Left kidney (tissue), 2 donors: ENCODE measurements around the gene SEMA3B. TPM values are rescaled to one million over a fixed set of nuclear protein-coding genes. Genes with fewer than 3 reads are reported as not detected.
"Not testable (repeated sequence)": the region's sequence is repeated elsewhere in the genome, so short reads cannot be mapped to it uniquely, and the experiment has no call there.

Experiments
- DNase-seq: peaks from one replicate; pipeline ENCODE4 v3.0.0-alpha.2; 2013
- polyA plus RNA-seq: library from polyadenylated mRNA; unstranded; fragments of 120-200 nt; gene quantifications from one replicate; pipeline ENCODE4 v1.2.1, GENCODE V29; 2013; ENCODE audit not compliant: insufficient read length

The SEMA3B gene
- polyA plus RNA-seq, 1 donor: 78.6 TPM

DNA sequence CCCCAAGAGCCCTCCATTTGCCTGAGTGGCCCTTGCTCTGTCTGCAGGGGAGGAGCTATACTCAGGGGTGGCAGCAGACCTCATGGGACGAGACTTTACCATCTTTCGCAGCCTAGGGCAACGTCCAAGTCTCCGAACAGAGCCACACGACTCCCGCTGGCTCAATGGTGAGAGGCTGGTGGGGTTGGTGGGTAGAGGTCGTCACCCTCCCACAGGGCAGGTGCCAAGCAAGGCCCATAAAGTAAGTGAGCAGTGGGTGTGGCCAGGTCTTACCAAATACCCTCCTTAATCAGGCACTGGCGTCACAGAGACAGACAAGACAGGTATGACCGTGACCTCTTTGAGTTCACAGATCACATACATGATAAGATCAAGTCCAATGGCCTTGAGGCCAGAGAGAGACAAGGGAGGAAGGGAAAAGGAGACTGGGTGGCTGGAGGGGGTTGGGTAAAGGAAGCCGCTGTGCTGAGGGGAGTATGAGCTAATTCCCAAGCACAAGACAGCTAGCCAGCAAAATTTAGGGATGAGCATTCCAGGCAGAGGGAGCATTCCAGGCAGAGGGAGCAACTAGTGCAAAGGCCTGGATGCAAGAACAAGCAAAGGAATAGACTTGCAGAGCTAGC, 2.5 kb downstream of the SEMA3B start:
- DNase-seq: no peak

DNA sequence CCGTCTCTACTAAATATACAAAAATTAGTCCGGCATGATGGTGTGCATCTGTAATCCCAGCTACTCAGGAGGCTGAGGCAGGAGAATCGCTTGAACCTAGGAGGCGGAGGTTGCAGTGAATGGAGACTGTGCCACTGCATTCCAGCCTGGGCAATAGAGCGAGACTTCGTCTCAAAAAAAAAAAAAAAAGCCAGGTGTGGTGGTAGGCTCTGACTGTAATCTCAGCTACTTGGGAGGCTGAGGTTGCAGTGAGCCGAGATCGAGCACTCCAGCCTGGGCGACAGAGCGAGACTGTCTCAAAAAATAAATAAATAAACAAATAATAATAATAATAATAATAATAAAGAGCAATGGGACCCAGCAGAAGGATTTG, 3.6 kb downstream of the SEMA3B start:
- not testable (repeated sequence) for DNase-seq

DNA sequence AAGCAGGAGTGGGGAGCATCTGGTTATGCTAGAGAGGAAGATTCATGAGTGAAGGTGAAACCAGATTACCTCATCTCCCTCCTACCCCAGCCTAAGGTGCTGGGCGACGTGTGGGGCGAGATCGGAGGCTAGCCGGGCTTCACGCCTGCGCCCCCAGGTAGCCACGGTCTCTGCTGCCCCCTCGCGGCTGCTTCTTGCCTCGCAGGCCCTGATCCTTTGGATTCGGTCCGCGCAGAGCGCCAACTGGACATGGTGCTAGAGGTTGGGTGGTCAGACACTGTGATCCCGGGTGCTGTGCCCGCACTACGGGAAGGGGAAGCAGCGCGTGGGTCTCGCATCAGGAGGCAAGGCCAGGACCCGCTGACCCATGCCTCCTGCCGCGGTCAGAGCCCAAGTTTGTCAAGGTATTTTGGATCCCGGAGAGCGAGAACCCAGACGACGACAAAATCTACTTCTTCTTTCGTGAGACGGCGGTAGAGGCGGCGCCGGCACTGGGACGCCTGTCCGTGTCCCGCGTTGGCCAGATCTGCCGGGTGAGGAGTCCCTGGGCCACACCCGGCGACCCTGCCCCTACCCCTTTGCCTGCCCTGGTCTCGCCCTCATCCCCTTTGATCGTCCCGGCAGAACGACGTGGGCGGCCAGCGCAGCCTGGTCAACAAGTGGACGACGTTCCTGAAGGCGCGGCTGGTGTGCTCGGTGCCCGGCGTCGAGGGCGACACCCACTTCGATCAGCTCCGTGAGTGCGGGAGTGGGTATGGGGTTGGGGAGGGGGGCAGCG, 4.2 kb downstream of the SEMA3B start:
- DNase-seq: peak; percentile 84

DNA sequence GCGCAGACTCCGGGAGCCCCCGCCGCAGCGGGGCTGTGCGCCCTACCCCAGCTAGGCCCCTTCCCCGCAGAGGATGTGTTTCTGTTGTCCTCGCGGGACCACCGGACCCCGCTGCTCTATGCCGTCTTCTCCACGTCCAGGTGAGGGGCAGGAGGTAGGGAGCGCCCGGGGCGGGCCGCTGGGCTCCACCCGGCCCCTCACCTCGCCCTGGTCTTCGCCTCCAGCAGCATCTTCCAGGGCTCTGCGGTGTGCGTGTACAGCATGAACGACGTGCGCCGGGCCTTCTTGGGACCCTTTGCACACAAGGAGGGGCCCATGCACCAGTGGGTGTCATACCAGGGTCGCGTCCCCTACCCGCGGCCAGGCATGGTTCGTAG, 4.7 kb downstream of the SEMA3B start:
- DNase-seq: no peak

DNA sequence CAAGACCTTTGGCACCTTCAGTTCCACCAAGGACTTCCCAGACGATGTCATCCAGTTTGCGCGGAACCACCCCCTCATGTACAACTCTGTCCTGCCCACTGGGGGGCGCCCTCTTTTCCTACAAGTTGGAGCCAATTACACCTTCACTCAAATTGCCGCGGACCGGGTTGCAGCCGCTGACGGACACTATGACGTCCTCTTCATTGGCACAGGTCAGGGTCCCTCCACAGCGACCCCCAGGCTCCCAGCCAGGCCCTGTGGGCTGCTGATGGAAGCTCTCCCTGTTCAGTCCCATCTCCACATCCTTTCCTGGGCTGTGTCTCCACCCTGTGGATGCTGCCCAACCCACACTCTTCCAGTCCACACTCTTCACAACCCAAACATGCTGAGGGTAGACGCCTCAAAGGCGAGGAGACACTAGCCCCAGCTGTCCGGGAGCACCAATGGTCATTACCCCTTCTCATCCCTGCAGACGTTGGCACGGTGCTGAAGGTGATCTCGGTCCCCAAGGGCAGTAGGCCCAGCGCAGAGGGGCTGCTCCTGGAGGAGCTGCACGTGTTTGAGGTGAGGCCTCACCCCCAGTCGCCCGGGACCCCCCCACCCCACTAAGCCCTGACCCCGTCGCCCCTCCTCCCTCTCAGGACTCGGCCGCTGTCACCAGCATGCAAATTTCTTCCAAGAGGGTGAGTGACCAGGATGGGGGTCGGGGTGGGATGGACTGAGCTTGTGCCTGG, 5.6 kb downstream of the SEMA3B start:
- DNase-seq: no peak

DNA sequence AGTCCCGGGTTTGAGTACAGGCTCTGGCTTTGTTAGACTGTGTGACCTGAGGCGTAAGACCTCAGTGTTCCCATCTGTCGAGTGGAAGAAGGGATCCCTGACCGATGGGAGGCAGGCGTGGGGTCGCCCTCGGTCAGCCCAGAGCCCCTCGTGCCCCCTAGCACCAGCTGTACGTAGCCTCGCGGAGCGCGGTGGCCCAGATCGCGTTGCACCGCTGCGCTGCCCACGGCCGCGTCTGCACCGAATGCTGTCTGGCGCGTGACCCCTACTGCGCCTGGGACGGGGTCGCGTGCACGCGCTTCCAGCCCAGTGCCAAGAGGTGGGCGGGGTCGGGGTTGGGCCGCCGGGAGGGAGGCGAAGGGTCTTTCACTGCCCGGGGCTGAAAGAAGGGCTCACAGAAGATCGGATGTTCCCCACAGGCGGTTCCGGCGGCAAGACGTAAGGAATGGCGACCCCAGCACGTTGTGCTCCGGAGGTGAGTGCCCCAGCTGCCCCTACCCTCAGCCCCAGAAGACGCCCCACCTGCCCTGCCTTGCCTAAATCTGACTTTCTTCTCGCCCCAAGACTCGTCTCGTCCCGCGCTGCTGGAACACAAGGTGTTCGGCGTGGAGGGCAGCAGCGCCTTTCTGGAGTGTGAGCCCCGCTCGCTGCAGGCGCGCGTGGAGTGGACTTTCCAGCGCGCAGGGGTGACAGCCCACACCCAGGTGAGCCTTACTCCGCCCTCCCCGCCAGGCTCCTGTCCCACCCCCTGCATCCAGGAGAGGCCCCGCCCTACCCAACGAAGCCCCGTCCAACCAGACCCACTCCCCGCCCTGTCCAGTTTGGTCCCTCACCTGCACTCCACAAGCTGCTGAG, 6.4 kb downstream of the SEMA3B start:
- no peak for DNase-seq

DNA sequence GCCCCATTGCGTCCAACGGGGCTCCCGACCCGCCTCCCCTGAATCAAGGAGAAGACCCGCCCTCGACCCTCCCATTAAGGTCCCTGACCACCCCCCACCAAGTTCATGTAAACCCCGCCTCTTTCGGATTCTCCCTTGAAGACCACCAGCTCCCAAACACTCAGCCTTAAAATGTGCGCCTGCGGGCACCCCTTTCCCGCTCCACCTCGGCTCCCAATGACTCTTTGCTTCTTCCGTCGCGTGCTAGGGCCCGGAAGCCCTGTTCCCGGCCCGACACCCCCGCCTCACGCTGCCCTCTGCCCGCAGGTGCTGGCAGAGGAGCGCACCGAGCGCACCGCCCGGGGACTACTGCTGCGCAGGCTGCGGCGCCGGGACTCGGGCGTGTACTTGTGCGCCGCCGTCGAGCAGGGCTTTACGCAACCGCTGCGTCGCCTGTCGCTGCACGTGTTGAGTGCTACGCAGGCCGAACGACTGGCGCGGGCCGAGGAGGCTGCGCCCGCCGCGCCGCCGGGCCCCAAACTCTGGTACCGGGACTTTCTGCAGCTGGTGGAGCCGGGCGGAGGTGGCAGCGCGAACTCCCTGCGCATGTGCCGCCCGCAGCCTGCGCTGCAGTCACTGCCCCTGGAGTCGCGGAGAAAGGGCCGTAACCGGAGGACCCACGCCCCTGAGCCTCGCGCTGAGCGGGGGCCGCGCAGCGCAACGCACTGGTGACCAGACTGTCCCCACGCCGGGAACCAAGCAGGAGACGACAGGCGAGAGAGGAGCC, 7.2 kb downstream of the SEMA3B start:
- DNase-seq: no peak

DNA sequence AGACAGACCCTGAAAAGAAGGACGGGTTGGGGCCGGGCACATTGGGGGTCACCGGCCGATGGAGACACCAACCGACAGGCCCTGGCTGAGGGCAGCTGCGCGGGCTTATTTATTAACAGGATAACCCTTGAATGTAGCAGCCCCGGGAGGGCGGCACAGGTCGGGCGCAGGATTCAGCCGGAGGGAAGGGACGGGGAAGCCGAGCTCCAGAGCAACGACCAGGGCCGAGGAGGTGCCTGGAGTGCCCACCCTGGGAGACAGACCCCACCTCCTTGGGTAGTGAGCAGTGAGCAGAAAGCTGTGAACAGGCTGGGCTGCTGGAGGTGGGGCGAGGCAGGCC, 7.8 kb downstream of the SEMA3B start:
- DNase-seq: no peak

DNA sequence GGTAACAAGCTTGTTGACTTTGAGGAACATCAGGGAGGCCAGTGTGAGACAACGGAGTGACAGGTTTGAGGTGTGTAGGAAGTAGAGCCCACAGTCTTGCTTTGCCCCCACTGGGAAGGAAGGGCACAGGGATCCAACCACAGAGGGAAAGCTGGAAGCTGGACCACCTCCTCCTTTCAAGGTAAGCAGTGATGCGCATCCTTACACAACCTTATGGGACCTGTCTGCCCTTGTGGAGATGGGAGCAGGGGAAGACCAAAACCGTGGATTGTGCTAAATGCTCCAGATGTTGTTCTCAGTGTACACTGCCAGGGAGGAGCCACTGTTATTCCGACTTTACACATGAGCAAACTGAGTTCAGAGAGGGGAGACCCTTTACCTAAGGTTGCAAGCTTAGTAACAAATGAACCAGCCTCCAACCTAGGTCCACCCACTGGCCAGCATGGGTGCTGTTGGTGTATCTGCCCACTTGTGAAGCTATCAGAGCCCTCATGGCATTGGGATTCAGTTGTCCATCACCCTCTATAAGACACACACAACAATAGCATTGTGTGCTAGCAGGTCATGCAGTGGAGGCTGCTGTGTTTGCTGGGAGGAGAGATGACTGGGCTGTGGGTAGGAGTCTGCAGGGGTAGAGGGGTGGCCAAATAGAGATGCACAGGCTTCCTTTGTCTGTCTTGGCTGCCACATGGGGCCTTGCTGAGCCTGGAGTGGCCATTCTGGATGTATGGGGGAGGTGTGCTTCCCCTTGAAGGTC, 9.4 kb downstream of the SEMA3B start:
- no peak for DNase-seq

DNA sequence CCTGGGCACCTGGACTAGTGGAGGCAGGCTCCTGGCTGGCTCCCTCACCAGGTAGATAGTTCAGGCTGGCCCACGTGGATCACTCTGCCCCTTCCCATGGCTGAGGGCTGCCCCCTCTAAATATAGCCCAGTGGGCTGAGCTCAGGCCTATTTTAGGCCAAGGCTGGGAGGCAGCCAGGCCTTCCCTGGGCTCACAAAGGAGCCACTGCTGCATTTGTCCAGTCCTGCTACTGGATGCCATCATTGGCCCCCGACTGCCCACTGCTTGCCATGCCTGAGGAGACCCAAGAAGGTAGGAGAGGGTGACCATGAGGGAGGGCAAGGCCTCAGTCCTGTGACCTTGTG, 9.9 kb downstream of the SEMA3B start, which contains the start of gene LSMEM2:
Gene LSMEM2 (plus strand): TSS at position 208 of the 345 bp plus-strand sequence. CDS start 27 bp downstream, at position 235.
- DNase-seq: no peak

DNA sequence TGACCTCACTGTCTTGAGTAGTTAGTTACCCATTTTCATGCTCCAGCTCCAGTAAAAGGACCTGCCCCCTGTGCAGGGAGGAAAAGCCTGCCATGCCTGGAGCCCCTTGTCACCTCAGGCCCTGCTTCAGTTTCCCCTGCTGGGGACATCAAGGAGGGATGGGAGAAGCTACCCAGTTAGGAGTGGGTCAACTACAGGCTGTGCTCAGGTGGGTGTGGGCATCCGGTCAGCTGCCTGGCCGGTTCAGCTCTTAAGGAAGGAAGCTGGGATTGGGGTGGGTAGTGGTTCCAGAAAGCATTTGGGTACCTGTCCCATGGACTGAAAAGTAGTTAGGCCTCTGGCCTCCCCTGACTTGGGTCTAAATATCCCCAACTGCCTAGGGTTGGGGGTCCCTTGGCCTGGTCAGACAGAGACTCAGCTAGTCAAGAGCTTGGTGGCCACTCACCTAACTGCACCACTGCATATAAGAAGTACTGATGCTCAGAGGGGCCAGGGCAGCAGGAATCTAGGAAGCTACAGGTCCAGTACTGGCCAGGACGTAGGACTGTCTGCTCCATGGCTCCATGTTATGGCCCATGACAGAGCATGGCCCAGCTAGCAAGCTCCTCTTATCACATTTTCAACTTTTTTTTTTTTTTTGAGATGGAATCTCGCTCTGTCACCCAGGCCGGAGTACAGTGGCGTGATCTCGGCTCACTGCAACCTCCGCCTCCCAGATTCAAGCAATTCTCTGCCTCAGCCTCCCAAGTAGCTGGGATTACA, 10.5 kb downstream of the SEMA3B start:
- DNase-seq: no peak

DNA sequence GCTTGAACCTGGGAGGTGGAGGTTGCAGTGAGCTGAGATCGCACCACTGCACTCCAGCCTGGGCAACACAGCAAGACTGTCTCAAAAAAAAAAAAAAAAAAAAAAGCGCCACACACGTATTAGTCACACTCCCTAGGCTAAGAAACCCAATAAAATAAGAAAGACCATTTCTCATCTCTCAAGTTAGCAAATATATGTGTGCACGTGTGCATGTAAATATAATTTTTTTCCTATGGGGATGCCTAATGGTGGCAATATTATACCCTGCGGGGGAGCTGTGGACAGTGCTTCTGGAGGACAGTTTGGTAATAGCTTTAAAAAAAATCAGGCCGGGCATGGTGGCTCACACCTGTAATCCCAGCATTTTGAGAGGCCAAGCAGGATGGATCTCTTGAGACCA, 15.2 kb downstream of the SEMA3B start:
- not testable (repeated sequence) for DNase-seq

DNA sequence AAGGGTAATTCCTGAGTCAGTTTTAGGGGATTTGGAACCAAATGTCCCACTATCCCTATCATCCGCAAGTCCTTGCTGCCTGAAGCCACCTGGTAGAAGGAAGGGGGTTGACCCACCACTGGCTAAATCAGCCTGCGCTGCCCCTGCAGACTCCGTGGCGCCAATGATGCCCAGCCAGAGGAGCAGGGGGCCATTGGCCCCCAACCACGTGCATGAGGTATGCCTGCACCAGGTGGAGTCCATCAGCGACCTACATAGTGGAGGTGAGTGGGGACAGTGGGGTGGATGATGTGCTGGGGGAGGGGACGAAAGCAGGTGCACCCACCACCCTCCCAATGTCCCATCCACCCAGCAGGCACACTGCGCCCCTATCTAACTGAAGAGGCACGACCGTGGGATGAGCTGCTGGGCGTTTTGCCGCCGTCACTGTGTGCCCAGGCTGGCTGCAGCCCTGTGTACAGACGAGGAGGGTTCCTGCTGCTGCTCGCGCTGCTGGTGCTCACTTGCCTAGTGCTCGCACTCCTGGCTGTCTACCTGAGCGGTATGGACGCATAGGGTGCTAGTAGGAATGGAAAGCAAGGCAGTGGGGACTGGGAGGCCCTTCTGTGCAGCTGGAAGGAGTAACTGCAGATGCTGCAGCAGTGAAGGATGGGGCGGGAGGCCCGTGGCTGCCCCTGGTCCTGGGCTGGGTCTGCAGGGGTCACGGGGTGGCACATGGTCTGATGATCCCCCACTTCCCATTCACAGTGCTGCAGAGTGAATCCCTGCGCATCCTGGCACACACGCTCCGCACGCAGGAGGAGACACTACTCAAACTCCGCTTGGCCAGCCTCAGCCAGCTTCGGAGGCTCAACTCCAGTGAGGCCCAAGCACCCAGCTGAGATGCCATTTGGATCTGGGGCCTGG, 17.6 kb downstream of the SEMA3B start:
- DNase-seq: no peak

DNA sequence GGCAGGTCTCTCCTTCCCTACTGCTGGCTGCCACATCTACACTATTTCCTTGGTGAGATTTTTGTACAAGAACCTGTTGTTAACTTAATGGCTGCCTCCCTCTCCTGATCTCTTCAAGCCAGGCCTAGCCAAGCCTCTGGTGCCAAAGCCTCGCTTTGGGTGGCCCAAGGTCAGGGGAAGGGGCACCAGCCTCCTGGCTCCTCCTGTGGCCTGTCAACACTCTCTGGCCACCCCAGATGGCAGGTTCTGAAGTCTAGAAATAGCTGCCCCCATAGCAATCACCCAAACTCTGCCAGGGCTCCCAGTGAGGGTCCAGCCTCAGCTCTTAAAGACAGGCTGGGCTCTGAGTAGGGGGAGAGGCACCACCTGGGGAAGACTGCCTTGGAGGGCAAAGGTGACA, 18.3 kb downstream of the SEMA3B start:
- no peak for DNase-seq

DNA sequence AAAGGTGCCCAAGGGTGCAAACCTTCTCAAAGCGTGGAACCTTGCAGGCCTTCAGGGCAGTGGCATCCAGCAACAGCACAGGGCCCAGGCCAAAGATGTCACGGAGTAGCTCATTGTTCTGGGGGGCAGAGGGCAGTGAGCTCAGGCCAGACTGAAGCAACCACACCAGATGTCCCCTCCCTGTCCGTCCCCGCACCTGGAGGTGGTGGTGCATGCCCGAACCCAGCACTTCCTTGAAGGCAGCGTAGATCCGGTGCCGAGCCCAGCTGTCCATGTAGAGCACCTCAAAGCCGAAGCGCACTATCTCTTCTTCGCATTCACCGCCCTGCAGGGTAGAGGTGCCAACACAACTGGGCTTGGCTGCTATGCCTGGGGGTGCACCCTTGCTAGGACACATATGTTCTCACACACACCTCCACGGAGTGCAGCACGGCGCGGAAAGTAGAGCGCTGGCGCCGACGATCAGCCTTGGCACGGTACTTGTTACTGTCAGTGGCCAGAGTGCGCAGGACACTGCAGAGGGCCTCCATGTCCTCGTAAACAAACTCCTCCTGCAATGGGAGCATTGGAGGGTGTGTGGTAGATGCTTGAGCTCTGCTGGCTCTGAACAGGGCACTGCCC, 19.6 kb downstream of the SEMA3B start:
- no peak for DNase-seq

DNA sequence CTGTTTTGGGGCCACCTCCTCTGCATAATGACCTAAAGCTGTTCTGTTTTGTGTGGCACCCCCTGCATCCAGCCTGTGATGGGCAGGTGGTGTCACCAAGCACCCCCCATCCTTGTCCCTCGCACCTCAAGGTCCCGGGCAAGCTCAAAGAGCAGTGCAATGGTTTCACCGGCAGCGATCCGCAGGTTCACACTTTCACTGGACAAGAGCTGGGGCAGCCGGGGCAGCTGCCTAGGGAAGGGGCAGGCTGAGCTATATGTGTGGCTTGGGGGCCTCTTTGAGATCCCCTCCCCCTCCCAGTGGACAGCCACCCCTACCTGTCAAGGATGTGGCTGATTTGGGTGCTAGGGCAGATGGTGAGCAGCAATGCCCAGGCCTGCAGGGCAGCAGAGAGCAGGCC, 20.2 kb downstream of the SEMA3B start:
- DNase-seq: no peak

DNA sequence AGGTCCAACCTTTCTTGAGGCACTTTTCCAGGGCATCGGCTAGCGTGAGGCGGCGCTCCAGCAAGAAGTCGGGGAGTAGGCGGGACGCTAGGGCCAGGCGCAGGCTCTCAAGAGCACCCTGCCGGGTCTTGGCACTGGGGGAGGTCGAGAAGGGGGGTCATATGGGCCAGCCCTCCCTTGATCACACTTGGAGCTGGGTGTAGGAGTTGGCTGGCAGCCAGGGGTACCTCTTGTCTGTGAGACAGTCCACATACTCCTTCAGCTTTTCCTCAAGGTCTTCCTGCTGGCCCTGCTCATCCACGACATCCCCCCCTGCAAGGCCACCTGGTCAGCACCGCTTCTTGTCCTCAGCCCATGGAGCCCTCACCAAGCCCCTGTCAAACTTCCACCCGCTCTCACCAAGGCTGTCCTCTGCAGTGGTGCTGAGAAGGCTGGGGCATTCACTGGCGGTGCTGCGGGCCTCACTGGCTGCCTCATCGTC, 21.3 kb downstream of the SEMA3B start:
- no peak for DNase-seq
